ENCODE measurements around the gene PPP1R7. TPM values are rescaled to one million over a fixed set of nuclear protein-coding genes. Genes with fewer than 3 reads are reported as not detected.

The PPP1R7 gene
- total RNA-seq, 1 experiment from 2014 or later: 49.1 TPM

- TF ChIP-seq GTF2I (CRISPR knock-in tag; conservative IDR thresholded peaks at IDR 0.05): no peak
- no peak for TF ChIP-seq ATF1 (CRISPR knock-in tag; IDR thresholded peaks at IDR 0.05)
These were observed 9.8 kb upstream of the PPP1R7 start (continued) for GRCh38 chr2:241140445-241140840.

DNA sequence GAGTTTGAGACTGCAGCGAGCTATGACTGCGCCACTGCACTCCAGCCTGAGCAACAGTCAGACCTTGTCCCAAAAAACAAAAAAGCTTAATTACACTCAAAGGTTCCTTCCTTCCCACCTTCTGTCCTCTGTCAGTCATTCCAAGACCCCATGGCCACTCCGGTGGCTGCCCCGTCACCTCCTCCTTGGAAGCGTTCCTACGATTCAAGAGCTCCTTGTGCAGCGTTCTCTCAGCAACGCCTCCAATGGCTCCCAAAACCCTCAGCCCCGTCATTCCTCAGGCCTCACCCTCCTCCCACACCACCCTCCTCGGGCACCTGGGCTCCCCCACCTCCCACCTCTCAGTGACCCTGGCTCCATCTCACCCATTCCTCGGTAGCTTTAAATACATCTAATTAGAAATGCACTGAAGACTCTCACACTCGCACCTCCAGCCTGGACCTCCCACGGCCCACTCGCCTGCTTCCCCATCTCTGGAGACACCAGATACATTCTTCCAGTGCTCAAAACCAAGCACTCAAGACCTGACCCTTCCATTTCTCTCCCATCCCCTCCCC lies 9.0 kb upstream of the PPP1R7 start:
- no peaks in the 10 kb centered on the region for H3K9me3 Mint-ChIP-seq
- no peaks in the 10 kb centered on the region for H3K27me3 Mint-ChIP-seq (ENCODE audit: low read depth)
- no peaks in the 10 kb centered on the region for H3K4me1 Mint-ChIP-seq
- POLR2A ChIA-PET: no interaction called here
- CTCF ChIA-PET: interaction anchor here (1.3 kb wide), 1 partner anchor 9 kb away, joined by 3 read pairs; the partner anchor contains the start of genes PASK and PPP1R7
- H3K27ac Mint-ChIP-seq: peak overlapping the region; percentile 89
- TF ChIP-seq PREB (CRISPR knock-in tag; IDR thresholded peaks at IDR 0.05; ENCODE audit: borderline replicate concordance) (no peak), ZNF263 (CRISPR knock-in tag; IDR thresholded peaks at IDR 0.05; ENCODE audit: low read depth) (no peak)
- no peak for ATAC-seq
- H3K4me3 Mint-ChIP-seq: no peak overlapping the region
- H3K36me3 Mint-ChIP-seq: peaks cover 22% of the 10 kb centered on the region
- DNase-seq (ENCODE audit: low spot score): no peak

DNA sequence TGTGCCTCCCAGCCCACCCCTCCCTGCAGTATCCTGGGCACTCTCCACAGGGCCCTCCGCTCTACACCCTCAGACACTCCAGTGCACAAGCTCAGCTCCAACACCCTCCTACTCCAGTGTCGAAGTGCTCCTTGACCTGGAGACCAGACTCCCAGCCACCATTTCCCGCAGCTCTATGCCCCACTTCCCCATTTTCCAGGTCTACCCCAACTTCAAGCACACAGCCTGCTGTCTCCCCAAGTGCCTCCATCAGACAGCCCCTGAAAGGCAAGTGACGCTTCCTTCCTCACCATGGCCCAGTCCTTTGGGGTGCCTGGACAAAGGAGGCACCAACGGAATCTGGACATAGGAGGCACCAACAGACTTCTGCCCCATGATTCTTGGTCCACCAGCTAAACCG lies 8.2 kb upstream of the PPP1R7 start:
- Mint-ChIP-seq H3K27ac (no peak overlapping the region), H3K4me3 (no peak overlapping the region)
- CTCF ChIA-PET: no interaction called here
- TF ChIP-seq, protein P1, sequence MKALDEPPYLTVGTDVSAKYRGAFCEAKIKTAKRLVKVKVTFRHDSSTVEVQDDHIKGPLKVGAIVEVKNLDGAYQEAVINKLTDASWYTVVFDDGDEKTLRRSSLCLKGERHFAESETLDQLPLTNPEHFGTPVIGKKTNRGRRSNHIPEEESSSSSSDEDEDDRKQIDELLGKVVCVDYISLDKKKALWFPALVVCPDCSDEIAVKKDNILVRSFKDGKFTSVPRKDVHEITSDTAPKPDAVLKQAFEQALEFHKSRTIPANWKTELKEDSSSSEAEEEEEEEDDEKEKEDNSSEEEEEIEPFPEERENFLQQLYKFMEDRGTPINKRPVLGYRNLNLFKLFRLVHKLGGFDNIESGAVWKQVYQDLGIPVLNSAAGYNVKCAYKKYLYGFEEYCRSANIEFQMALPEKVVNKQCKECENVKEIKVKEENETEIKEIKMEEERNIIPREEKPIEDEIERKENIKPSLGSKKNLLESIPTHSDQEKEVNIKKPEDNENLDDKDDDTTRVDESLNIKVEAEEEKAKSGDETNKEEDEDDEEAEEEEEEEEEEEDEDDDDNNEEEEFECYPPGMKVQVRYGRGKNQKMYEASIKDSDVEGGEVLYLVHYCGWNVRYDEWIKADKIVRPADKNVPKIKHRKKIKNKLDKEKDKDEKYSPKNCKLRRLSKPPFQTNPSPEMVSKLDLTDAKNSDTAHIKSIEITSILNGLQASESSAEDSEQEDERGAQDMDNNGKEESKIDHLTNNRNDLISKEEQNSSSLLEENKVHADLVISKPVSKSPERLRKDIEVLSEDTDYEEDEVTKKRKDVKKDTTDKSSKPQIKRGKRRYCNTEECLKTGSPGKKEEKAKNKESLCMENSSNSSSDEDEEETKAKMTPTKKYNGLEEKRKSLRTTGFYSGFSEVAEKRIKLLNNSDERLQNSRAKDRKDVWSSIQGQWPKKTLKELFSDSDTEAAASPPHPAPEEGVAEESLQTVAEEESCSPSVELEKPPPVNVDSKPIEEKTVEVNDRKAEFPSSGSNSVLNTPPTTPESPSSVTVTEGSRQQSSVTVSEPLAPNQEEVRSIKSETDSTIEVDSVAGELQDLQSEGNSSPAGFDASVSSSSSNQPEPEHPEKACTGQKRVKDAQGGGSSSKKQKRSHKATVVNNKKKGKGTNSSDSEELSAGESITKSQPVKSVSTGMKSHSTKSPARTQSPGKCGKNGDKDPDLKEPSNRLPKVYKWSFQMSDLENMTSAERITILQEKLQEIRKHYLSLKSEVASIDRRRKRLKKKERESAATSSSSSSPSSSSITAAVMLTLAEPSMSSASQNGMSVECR (CRISPR knock-in tag; IDR thresholded peaks at IDR 0.05; ENCODE audit: borderline replicate concordance): no peak
- TF ChIP-seq, protein P2, sequence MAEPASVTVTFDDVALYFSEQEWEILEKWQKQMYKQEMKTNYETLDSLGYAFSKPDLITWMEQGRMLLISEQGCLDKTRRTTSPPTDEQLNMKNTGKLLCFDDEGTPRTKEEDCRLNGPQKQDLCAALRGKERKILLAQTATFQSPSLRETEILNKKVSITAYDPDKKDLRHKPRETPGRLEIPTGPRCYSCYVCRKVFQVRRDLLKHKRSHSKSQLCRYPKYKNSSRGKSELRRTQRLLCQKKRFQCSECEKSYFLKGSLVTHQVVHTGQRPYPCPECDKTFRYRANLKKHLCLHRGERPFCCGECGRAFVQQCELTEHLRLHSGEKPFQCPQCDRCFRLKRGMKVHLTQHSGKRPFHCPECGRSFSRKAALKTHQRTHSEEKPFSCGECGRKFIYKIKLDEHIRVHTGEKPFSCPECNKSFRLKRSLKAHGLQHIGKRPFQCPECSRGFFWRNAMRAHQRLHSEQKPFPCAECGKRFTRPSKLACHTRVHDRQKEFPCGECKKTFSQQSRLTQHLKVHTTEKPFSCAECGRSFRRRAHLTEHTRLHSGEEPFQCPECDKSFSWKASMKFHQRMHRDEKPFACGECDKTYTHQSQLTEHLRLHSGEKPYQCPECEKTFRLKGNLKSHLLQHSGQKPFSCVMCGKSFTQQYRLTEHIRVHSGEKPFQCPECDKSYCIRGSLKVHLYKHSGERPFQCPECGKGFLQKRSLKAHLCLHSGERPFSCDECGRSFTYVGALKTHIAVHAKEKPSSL (CRISPR knock-in tag; conservative IDR thresholded peaks at IDR 0.05): no peak
- TF ChIP-seq TCF7 (CRISPR knock-in tag; IDR thresholded peaks at IDR 0.05; ENCODE audit: low read depth) (no peak), GRHL2 (CRISPR knock-in tag; IDR thresholded peaks at IDR 0.05; ENCODE audit: insufficient replicate concordance, severe bottlenecking) (no peak), FOXP4 (CRISPR knock-in tag; IDR thresholded peaks at IDR 0.05) (no peak), MXD4 (CRISPR knock-in tag; IDR thresholded peaks at IDR 0.05; ENCODE audit: borderline replicate concordance) (no peak), NFATC4 (CRISPR knock-in tag; IDR thresholded peaks at IDR 0.05) (no peak), ZNF317 (CRISPR knock-in tag; IDR thresholded peaks at IDR 0.05; ENCODE audit: borderline replicate concordance, low read depth) (no peak), PRRX2 (CRISPR knock-in tag; IDR thresholded peaks at IDR 0.05) (no peak), NR3C1 (CRISPR knock-in tag; conservative IDR thresholded peaks at IDR 0.05; ENCODE audit: low read depth) (no peak), IRF2 (CRISPR knock-in tag; IDR thresholded peaks at IDR 0.05; ENCODE audit: borderline replicate concordance, low read depth) (no peak), ELF4 (CRISPR knock-in tag; IDR thresholded peaks at IDR 0.05; ENCODE audit: low read depth) (no peak), USF1 (CRISPR knock-in tag; IDR thresholded peaks at IDR 0.05) (no peak), CREM (CRISPR knock-in tag; IDR thresholded peaks at IDR 0.05) (no peak)
- TF ChIP-seq, protein P3, sequence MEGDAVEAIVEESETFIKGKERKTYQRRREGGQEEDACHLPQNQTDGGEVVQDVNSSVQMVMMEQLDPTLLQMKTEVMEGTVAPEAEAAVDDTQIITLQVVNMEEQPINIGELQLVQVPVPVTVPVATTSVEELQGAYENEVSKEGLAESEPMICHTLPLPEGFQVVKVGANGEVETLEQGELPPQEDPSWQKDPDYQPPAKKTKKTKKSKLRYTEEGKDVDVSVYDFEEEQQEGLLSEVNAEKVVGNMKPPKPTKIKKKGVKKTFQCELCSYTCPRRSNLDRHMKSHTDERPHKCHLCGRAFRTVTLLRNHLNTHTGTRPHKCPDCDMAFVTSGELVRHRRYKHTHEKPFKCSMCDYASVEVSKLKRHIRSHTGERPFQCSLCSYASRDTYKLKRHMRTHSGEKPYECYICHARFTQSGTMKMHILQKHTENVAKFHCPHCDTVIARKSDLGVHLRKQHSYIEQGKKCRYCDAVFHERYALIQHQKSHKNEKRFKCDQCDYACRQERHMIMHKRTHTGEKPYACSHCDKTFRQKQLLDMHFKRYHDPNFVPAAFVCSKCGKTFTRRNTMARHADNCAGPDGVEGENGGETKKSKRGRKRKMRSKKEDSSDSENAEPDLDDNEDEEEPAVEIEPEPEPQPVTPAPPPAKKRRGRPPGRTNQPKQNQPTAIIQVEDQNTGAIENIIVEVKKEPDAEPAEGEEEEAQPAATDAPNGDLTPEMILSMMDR (IDR thresholded peaks at IDR 0.05): no peak
- TF ChIP-seq, protein P4, sequence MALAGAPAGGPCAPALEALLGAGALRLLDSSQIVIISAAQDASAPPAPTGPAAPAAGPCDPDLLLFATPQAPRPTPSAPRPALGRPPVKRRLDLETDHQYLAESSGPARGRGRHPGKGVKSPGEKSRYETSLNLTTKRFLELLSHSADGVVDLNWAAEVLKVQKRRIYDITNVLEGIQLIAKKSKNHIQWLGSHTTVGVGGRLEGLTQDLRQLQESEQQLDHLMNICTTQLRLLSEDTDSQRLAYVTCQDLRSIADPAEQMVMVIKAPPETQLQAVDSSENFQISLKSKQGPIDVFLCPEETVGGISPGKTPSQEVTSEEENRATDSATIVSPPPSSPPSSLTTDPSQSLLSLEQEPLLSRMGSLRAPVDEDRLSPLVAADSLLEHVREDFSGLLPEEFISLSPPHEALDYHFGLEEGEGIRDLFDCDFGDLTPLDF (CRISPR knock-in tag; IDR thresholded peaks at IDR 0.05): no peak

More for the DNA sequence above, 8.2 kb upstream of the PPP1R7 start:
- Mint-ChIP-seq H3K9me3 (no peaks in the 10 kb centered on the region), H3K36me3 (peaks cover 20% of the 10 kb centered on the region), H3K27me3 (ENCODE audit: low read depth) (no peaks in the 10 kb centered on the region), H3K4me1 (no peaks in the 10 kb centered on the region)
- DNase-seq (ENCODE audit: low spot score) (no peak), ATAC-seq (no peak)
- POLR2A ChIA-PET: no interaction called here

All from WTC11 (cell line).